KBM-7 (cell line): ENCODE data around the gene PATE1.
"Not testable (repeated sequence)": the region's sequence is repeated elsewhere in the genome, so short reads cannot be mapped to it uniquely, and the experiment has no call there.

Source experiments
- DNase-seq: peaks from one replicate; pipeline ENCODE4 v3.0.0-alpha.2; 2015
- in situ Hi-C: fragments of 300-500 bp; cut with MboI; formaldehyde crosslinking; loops from 2 replicates; pipeline ENCODE4 v1.14.3; 2020; ENCODE audit warnings: low sequenced_read_pairs, low pct_unique_long_range_greater_than_20kb, mixed read lengths

The PATE1 gene

GRCh38 chr11:125745979-125746378 lies at the start of gene PATE1:
Gene PATE1, plus strand, starts transcription at chr11:125746279. Its CDS starts 26 bp downstream, at chr11:125746305.
- DNase-seq, result no peak
- in situ Hi-C loops, result no loop called here

GRCh38 chr11:125701018-125701610 lies 45.0 kb upstream of the PATE1 start:
- no peak for DNase-seq
- in situ Hi-C loops, result no loop called here

- in situ Hi-C loops, result no loop called here
- no peak for DNase-seq
Observed at GRCh38 chr11:125701858-125702621, 44.0 kb upstream of the PATE1 start.

- in situ Hi-C loops, DNase-seq: not testable (repeated sequence)
Observed at GRCh38 chr11:125704686-125705085, 41.4 kb upstream of the PATE1 start.

GRCh38 chr11:125720781-125721180 lies 25.3 kb upstream of the PATE1 start:
- in situ Hi-C loops, result no loop called here

GRCh38 chr11:125724125-125724524 lies 22.0 kb upstream of the PATE1 start:
- DNase-seq, result peak; percentile 19
- in situ Hi-C loops, result no loop called here

More at GRCh38 chr11:125720781-125721180, 25.3 kb upstream of the PATE1 start:
- no peak for DNase-seq

- in situ Hi-C loops, result no loop called here
- no peak for DNase-seq
Observed at GRCh38 chr11:125728969-125729368, 17.1 kb upstream of the PATE1 start.

GRCh38 chr11:125740617-125741016 lies 5.5 kb upstream of the PATE1 start:
- no peak for DNase-seq
- in situ Hi-C loops, result no loop called here

GRCh38 chr11:125743681-125744080 lies 2.4 kb upstream of the PATE1 start:
- DNase-seq, result no peak
- in situ Hi-C loops, result no loop called here

- DNase-seq, result no peak
- in situ Hi-C loops, result no loop called here
Observed at GRCh38 chr11:125750629-125751028, 4.5 kb downstream of the PATE1 start.

- in situ Hi-C loops, result no loop called here
- DNase-seq, result no peak
Observed at GRCh38 chr11:125756050-125756449, 10.0 kb downstream of the PATE1 start.

GRCh38 chr11:125762445-125762844 lies 16.4 kb downstream of the PATE1 start:
- DNase-seq, result no peak
- in situ Hi-C loops, result no loop called here

- DNase-seq, result no peak
- in situ Hi-C loops, result no loop called here
Observed at GRCh38 chr11:125763483-125763882, 17.4 kb downstream of the PATE1 start.

GRCh38 chr11:125766251-125766650 lies 20.2 kb downstream of the PATE1 start:
- DNase-seq, result no peak
- in situ Hi-C loops, result no loop called here

- DNase-seq, result no peak
- in situ Hi-C loops, result no loop called here
Observed at GRCh38 chr11:125768336-125769046, 22.4 kb downstream of the PATE1 start.

GRCh38 chr11:125770583-125770982 lies 24.5 kb downstream of the PATE1 start:
- DNase-seq, result no peak
- in situ Hi-C loops, result no loop called here

- DNase-seq, result no peak
- in situ Hi-C loops, result no loop called here
Observed at GRCh38 chr11:125772834-125773505, 26.9 kb downstream of the PATE1 start.

- no peak for DNase-seq
- in situ Hi-C loops, result no loop called here
Observed at GRCh38 chr11:125773516-125773915, 27.4 kb downstream of the PATE1 start.

- DNase-seq, result no peak
- in situ Hi-C loops, result no loop called here
Observed at GRCh38 chr11:125777309-125777708, 31.2 kb downstream of the PATE1 start.

- in situ Hi-C loops, result no loop called here
- no peak for DNase-seq
Observed at GRCh38 chr11:125778728-125779127, 32.6 kb downstream of the PATE1 start, which contains the start of gene PATE2. Gene PATE2, minus strand, starts transcription at chr11:125778828. Its CDS starts 55 bp downstream, at chr11:125778773.
